Activated CD8-positive, alpha-beta T cell treated with anti-CD3 and anti-CD28 coated beads, Interleukin-2, amount 10 ng/mL, durations not matched to agents 7 days and 5 days (primary cell): ENCODE results near the gene DENND1A. TPM values are rescaled to one million over a fixed set of nuclear protein-coding genes. Genes with fewer than 3 reads are reported as not detected.
A peak's percentile ranks its signal among the peaks of the same experiment; 100 is the strongest.
"Not testable (repeated sequence)": the region's sequence is repeated elsewhere in the genome, so short reads cannot be mapped to it uniquely, and the experiment has no call there.

Experiments
- ATAC-seq: fragments of 150-1000 bp; cut with Tn5 transposase; one replicate; pipeline ENCODE4 v1.10.0; 2021; ENCODE audit warnings: moderate library complexity
- CTCF ChIA-PET: fragments of 350-600 bp; sonication (Branson Sonifier 250); formaldehyde crosslinking; loops from one replicate; lab custom pipeline; 2021; ENCODE audit warnings: antibody characterized with exemption; lab: Charles Lee
- POLR2A ChIA-PET: fragments of 350-600 bp; sonication (Branson Sonifier 250); formaldehyde crosslinking; loops from one replicate; lab custom pipeline; 2021; ENCODE audit warnings: antibody characterized with exemption; lab: Charles Lee
- DNase-seq: peaks from one replicate; pipeline ENCODE4 v3.0.0-alpha.2; 2020
- H3K27ac Mint-ChIP-seq: one replicate; pipeline ENCODE4 v1.8.0; 2021; ENCODE audit warnings: mild to moderate bottlenecking, mixed read lengths
- H3K27me3 Mint-ChIP-seq: one replicate; pipeline ENCODE4 v1.8.0; 2021; ENCODE audit warnings: low read depth, mixed read lengths
- H3K36me3 Mint-ChIP-seq: one replicate; pipeline ENCODE4 v1.8.0; 2021; ENCODE audit warnings: low read depth, mixed read lengths
- H3K4me1 Mint-ChIP-seq: one replicate; pipeline ENCODE4 v1.8.0; 2021; ENCODE audit warnings: low read depth, mixed read lengths
- H3K4me3 Mint-ChIP-seq: one replicate; pipeline ENCODE4 v1.8.0; 2021; ENCODE audit warnings: mild to moderate bottlenecking, mixed read lengths
- H3K9me3 Mint-ChIP-seq: one replicate; pipeline ENCODE4 v1.8.0; 2022; ENCODE audit warnings: mixed read lengths; ENCODE audit not compliant: insufficient read depth
- total RNA-seq, 2 experiments: library from RNA; stranded (reverse); gene quantifications; one replicate each; pipeline ENCODE4 v1.2.3, GENCODE V29; 2021

Gene DENND1A
- 10 to 100 TPM; 13.0 to 15.5 TPM for total RNA-seq

GRCh38 chr9:123929870-123930831 is at the start of gene DENND1A:
TSS of gene DENND1A (minus strand) at chr9:123930126. CDS start at chr9:123929905, 221 bp downstream.
- Mint-ChIP-seq H3K4me3 (peak within 1 kb of the TSS; percentile 80), H3K27ac (peak within 1 kb of the TSS; percentile 66), H3K27me3 (peaks cover 17% of the 10 kb centered on the region), H3K9me3 (no peaks in the 10 kb centered on the region), H3K36me3 (peaks cover 2% of the 10 kb centered on the region), H3K4me1 (peaks cover 41% of the 10 kb centered on the region)
- ATAC-seq (peak; percentile 96), DNase-seq (peak; percentile 93)
- ChIA-PET POLR2A (no interaction called here), CTCF (no interaction called here)

- H3K4me3 Mint-ChIP-seq = no peak overlapping the region
- CTCF ChIA-PET = no interaction called here
- H3K4me1 Mint-ChIP-seq = no peaks in the 10 kb centered on the region
- H3K27ac Mint-ChIP-seq = no peak overlapping the region
- POLR2A ChIA-PET = no interaction called here
- H3K27me3 Mint-ChIP-seq = peaks cover 23% of the 10 kb centered on the region
- no peaks in the 10 kb centered on the region for H3K9me3 Mint-ChIP-seq
- no peak for ATAC-seq
- no peaks in the 10 kb centered on the region for H3K36me3 Mint-ChIP-seq
- no peak for DNase-seq
Measured at GRCh38 chr9:123978981-123979380, 49.1 kb upstream of the DENND1A start.

GRCh38 chr9:123976579-123976978 is 46.7 kb upstream of the DENND1A start:
- H3K36me3 Mint-ChIP-seq, POLR2A ChIA-PET, H3K4me3 Mint-ChIP-seq, H3K4me1 Mint-ChIP-seq, DNase-seq, H3K9me3 Mint-ChIP-seq, H3K27ac Mint-ChIP-seq, ATAC-seq, CTCF ChIA-PET: not testable (repeated sequence)
- peaks cover 18% of the 10 kb centered on the region for H3K27me3 Mint-ChIP-seq

- ATAC-seq (no peak), DNase-seq (no peak)
- ChIA-PET POLR2A (interaction anchor here (0.8 kb wide), 1 partner anchor 34 kb away, joined by 3 read pairs; no protein-coding TSS in a partner anchor), CTCF (no interaction called here)
- H3K4me3 Mint-ChIP-seq = no peak overlapping the region
- H3K4me1 Mint-ChIP-seq = no peaks in the 10 kb centered on the region
- H3K27me3 Mint-ChIP-seq = peaks cover 14% of the 10 kb centered on the region
- no peak overlapping the region for H3K27ac Mint-ChIP-seq
- H3K36me3 Mint-ChIP-seq = no peaks in the 10 kb centered on the region
- no peaks in the 10 kb centered on the region for H3K9me3 Mint-ChIP-seq
Measured at GRCh38 chr9:123975871-123976270, 45.9 kb upstream of the DENND1A start.

- Mint-ChIP-seq H3K9me3 (no peaks in the 10 kb centered on the region), H3K4me1 (no peaks in the 10 kb centered on the region), H3K4me3 (no peak overlapping the region), H3K27ac (no peak overlapping the region), H3K36me3 (no peaks in the 10 kb centered on the region), H3K27me3 (peaks cover 9% of the 10 kb centered on the region)
- ChIA-PET POLR2A (no interaction called here), CTCF (no interaction called here)
- DNase-seq (no peak), ATAC-seq (no peak)
Measured at GRCh38 chr9:123974471-123974870, 44.5 kb upstream of the DENND1A start.

- H3K9me3 Mint-ChIP-seq = no peaks in the 10 kb centered on the region
- CTCF ChIA-PET = no interaction called here
Measured at GRCh38 chr9:123973590-123974223, 43.8 kb upstream of the DENND1A start.

GRCh38 chr9:123972618-123973017 is 42.7 kb upstream of the DENND1A start:
- H3K36me3 Mint-ChIP-seq = no peaks in the 10 kb centered on the region
- peaks cover 6% of the 10 kb centered on the region for H3K27me3 Mint-ChIP-seq
- H3K9me3 Mint-ChIP-seq = no peaks in the 10 kb centered on the region
- no peaks in the 10 kb centered on the region for H3K4me1 Mint-ChIP-seq
- ChIA-PET POLR2A (no interaction called here), CTCF (no interaction called here)
- DNase-seq (no peak), ATAC-seq (no peak)
- no peak overlapping the region for H3K4me3 Mint-ChIP-seq
- no peak overlapping the region for H3K27ac Mint-ChIP-seq

More at GRCh38 chr9:123973590-123974223, 43.8 kb upstream of the DENND1A start:
- POLR2A ChIA-PET = no interaction called here
- peaks cover 3% of the 10 kb centered on the region for H3K27me3 Mint-ChIP-seq
- no peaks in the 10 kb centered on the region for H3K36me3 Mint-ChIP-seq
- H3K4me1 Mint-ChIP-seq = no peaks in the 10 kb centered on the region
- DNase-seq (no peak), ATAC-seq (no peak)
- no peak overlapping the region for H3K27ac Mint-ChIP-seq
- no peak overlapping the region for H3K4me3 Mint-ChIP-seq

GRCh38 chr9:123967323-123967722 is 37.4 kb upstream of the DENND1A start:
- Mint-ChIP-seq H3K4me1 (peaks cover 7% of the 10 kb centered on the region), H3K27ac (no peak overlapping the region), H3K9me3 (no peaks in the 10 kb centered on the region), H3K4me3 (no peak overlapping the region), H3K27me3 (peaks cover 27% of the 10 kb centered on the region), H3K36me3 (no peaks in the 10 kb centered on the region)
- DNase-seq (no peak), ATAC-seq (no peak)
- POLR2A ChIA-PET = no interaction called here
- CTCF ChIA-PET = no interaction called here

- ChIA-PET CTCF (no interaction called here), POLR2A (no interaction called here)
- peaks cover 32% of the 10 kb centered on the region for H3K27me3 Mint-ChIP-seq
- H3K4me3 Mint-ChIP-seq = no peak overlapping the region
- H3K27ac Mint-ChIP-seq = no peak overlapping the region
- DNase-seq (no peak), ATAC-seq (no peak)
- no peaks in the 10 kb centered on the region for H3K9me3 Mint-ChIP-seq
- peaks cover 7% of the 10 kb centered on the region for H3K4me1 Mint-ChIP-seq
- H3K36me3 Mint-ChIP-seq = no peaks in the 10 kb centered on the region
Measured at GRCh38 chr9:123965801-123966686, 36.1 kb upstream of the DENND1A start.

- POLR2A ChIA-PET = no interaction called here
Measured at GRCh38 chr9:123964761-123965160, 34.8 kb upstream of the DENND1A start.

GRCh38 chr9:123960965-123961364 is 31.0 kb upstream of the DENND1A start:
- CTCF ChIA-PET = interaction anchor here (1.6 to 2.5 kb wide), 2 partner anchors 80 to 433 kb away, joined by 3 to 11 read pairs; no protein-coding TSS in a partner anchor
- H3K4me3 Mint-ChIP-seq = no peak overlapping the region
- peaks cover 33% of the 10 kb centered on the region for H3K27me3 Mint-ChIP-seq
- no peaks in the 10 kb centered on the region for H3K9me3 Mint-ChIP-seq
- DNase-seq (no peak), ATAC-seq (no peak)
- peaks cover 7% of the 10 kb centered on the region for H3K4me1 Mint-ChIP-seq
- H3K27ac Mint-ChIP-seq = no peak overlapping the region
- H3K36me3 Mint-ChIP-seq = no peaks in the 10 kb centered on the region
- POLR2A ChIA-PET = no interaction called here

More at GRCh38 chr9:123964761-123965160, 34.8 kb upstream of the DENND1A start:
- CTCF ChIA-PET = no interaction called here
- H3K4me1 Mint-ChIP-seq = peaks cover 7% of the 10 kb centered on the region
- H3K27ac Mint-ChIP-seq = no peak overlapping the region
- no peak overlapping the region for H3K4me3 Mint-ChIP-seq
- DNase-seq (no peak), ATAC-seq (no peak)
- H3K9me3 Mint-ChIP-seq = no peaks in the 10 kb centered on the region
- peaks cover 40% of the 10 kb centered on the region for H3K27me3 Mint-ChIP-seq
- no peaks in the 10 kb centered on the region for H3K36me3 Mint-ChIP-seq
